CD4-positive, alpha-beta T cell treated with Interleukin-17A for 1 hour (primary cell): ENCODE data around the gene ACIN1.
A peak's percentile ranks its signal among the peaks of the same experiment; 100 is the strongest.

Experiments
- DNase-seq: peaks from one replicate; pipeline ENCODE4 v3.0.0-alpha.2; 2020

ACIN1 gene

GRCh38 chr14:23104070-23104590 is 9.2 kb upstream of the ACIN1 start:
- DNase-seq: no peak

- no peak for DNase-seq
Measured at GRCh38 chr14:23103581-23103980, 8.6 kb upstream of the ACIN1 start.

GRCh38 chr14:23102801-23103200 is 7.9 kb upstream of the ACIN1 start:
- no peak for DNase-seq

GRCh38 chr14:23101986-23102625 is 7.2 kb upstream of the ACIN1 start:
- no peak for DNase-seq

GRCh38 chr14:23101213-23101970 is 6.5 kb upstream of the ACIN1 start:
- no peak for DNase-seq

GRCh38 chr14:23099212-23099861 is 4.4 kb upstream of the ACIN1 start:
- no peak for DNase-seq

GRCh38 chr14:23097786-23098185 is 2.9 kb upstream of the ACIN1 start:
- no peak for DNase-seq

- DNase-seq: peak; percentile 100
Measured at GRCh38 chr14:23095196-23096108, 516 bp upstream of the ACIN1 start, which contains the start of gene C14orf119. C14orf119 (plus strand) TSS chr14:23095505; CDS start chr14:23097659, 2,154 bp downstream.

- DNase-seq: peak; percentile 16
Measured at GRCh38 chr14:23093991-23094665, 808 bp downstream of the ACIN1 start.

- no peak for DNase-seq
Measured at GRCh38 chr14:23093526-23093925, 1.4 kb downstream of the ACIN1 start.

- no peak for DNase-seq
Measured at GRCh38 chr14:23093104-23093503, 1.8 kb downstream of the ACIN1 start.

- no peak for DNase-seq
Measured at GRCh38 chr14:23091294-23092225, 3.4 kb downstream of the ACIN1 start.

- DNase-seq: no peak
Measured at GRCh38 chr14:23090254-23090636, 4.7 kb downstream of the ACIN1 start.

- DNase-seq: no peak
Measured at GRCh38 chr14:23089498-23090253, 5.3 kb downstream of the ACIN1 start.

- no peak for DNase-seq
Measured at GRCh38 chr14:23086565-23086964, 8.4 kb downstream of the ACIN1 start.

GRCh38 chr14:23085458-23085857 is 9.5 kb downstream of the ACIN1 start:
- no peak for DNase-seq

- no peak for DNase-seq
Measured at GRCh38 chr14:23080474-23080873, 14.5 kb downstream of the ACIN1 start.

GRCh38 chr14:23079716-23080115 is 15.2 kb downstream of the ACIN1 start:
- DNase-seq: no peak

GRCh38 chr14:23078692-23079116 is 16.2 kb downstream of the ACIN1 start:
- no peak for DNase-seq

- DNase-seq: no peak
Measured at GRCh38 chr14:23077962-23078361, 17.0 kb downstream of the ACIN1 start.
